OCI-LY7 (cell line): ENCODE measurements around the gene SPRED2.

Experiments
- EZH2phosphoT487 ChIP-seq: fragments of 200-600 bp; sonication (generic); IDR thresholded peaks from 2 replicates; pipeline ENCODE4 v1.6.1; 2018; ENCODE audit warnings: low read depth, borderline replicate concordance, mild to moderate bottlenecking, mixed run types, antibody characterized with exemption, low read length, moderate library complexity, mixed read lengths
- TF ChIP-seq, protein P1 (sequence below): fragments of 200-600 bp; sonication (generic); conservative IDR thresholded peaks from 2 replicates; pipeline ENCODE4 v1.5.1; 2014; ENCODE audit warnings: mild to moderate bottlenecking, antibody characterized with exemption, low read length, moderate library complexity, mixed read lengths

DNA sequence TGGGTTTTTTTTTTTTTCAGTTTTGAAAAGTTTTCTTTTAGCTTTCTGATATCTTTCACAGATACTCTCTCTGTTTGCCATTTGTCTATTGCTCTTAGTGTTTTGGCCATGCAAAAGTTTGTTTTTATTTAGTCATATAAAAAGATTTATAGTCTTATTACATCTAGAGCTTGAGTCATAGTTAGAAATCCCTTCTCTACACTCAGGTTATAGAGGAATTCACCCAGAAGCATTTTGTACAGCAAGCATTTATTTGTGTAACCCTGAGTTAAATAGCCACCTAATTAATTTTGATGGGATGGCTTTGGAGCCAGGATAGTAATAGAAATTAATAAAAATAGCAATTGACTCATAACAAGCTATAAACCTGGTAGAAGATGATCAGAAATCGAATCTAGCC is 169.1 kb downstream of the SPRED2 start:
- TF ChIP-seq, protein P1, sequence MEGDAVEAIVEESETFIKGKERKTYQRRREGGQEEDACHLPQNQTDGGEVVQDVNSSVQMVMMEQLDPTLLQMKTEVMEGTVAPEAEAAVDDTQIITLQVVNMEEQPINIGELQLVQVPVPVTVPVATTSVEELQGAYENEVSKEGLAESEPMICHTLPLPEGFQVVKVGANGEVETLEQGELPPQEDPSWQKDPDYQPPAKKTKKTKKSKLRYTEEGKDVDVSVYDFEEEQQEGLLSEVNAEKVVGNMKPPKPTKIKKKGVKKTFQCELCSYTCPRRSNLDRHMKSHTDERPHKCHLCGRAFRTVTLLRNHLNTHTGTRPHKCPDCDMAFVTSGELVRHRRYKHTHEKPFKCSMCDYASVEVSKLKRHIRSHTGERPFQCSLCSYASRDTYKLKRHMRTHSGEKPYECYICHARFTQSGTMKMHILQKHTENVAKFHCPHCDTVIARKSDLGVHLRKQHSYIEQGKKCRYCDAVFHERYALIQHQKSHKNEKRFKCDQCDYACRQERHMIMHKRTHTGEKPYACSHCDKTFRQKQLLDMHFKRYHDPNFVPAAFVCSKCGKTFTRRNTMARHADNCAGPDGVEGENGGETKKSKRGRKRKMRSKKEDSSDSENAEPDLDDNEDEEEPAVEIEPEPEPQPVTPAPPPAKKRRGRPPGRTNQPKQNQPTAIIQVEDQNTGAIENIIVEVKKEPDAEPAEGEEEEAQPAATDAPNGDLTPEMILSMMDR: no peak
- TF ChIP-seq EZH2phosphoT487: no peak
